Loucy (cell line): Measurements from ENCODE around the gene CUBN.

ENCODE experiments used
- EZH2phosphoT487 ChIP-seq: fragments of 200-600 bp; IDR thresholded peaks from 2 replicates; pipeline ENCODE4 v1.6.1; 2018; ENCODE audit warnings: antibody characterized with exemption, mild to moderate bottlenecking, moderate library complexity, borderline replicate concordance
- TF ChIP-seq, protein P1 (sequence below): fragments of 200-600 bp; sonication (generic); conservative IDR thresholded peaks from 2 replicates; pipeline ENCODE4 v1.5.1; 2014; ENCODE audit warnings: mild to moderate bottlenecking, antibody characterized with exemption, low read length

DNA sequence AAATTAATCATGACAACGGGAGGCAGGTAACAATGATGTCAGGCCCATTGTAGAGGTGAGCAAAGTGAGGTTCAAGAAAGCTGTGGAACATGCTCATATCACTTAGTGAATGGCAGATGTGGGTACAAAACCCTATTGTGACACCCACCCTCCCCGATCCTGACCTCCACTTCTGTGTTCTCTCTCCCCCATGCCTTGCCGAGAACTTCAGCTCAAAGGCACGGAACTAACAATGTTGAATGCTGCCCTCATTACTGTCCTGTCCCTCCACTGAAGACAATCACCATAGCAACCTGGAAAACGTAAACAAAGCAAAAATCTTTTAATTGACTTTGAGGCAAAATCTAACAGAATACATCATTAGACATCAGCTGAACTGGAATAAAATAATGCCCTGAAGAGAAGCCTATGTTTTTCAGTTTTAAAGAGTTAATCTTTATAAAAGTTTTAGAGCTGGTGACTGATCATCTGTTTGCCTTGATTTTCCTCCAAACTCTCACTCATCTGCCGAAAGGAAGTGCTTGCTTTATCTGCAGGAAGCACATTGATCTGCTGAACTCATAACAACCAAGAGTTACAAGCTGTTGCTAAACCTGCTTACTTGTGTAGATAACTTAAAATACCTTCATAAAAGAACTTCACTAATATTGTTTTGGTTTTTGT is 133.6 kb downstream of the CUBN start:
- TF ChIP-seq, protein P1, sequence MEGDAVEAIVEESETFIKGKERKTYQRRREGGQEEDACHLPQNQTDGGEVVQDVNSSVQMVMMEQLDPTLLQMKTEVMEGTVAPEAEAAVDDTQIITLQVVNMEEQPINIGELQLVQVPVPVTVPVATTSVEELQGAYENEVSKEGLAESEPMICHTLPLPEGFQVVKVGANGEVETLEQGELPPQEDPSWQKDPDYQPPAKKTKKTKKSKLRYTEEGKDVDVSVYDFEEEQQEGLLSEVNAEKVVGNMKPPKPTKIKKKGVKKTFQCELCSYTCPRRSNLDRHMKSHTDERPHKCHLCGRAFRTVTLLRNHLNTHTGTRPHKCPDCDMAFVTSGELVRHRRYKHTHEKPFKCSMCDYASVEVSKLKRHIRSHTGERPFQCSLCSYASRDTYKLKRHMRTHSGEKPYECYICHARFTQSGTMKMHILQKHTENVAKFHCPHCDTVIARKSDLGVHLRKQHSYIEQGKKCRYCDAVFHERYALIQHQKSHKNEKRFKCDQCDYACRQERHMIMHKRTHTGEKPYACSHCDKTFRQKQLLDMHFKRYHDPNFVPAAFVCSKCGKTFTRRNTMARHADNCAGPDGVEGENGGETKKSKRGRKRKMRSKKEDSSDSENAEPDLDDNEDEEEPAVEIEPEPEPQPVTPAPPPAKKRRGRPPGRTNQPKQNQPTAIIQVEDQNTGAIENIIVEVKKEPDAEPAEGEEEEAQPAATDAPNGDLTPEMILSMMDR: no peak
- TF ChIP-seq EZH2phosphoT487: no peak
